GM12892 (cell line): ENCODE results near the gene GYG2.
"Not testable (repeated sequence)": the region's sequence is repeated elsewhere in the genome, so short reads cannot be mapped to it uniquely, and the experiment has no call there.

Source experiments
- DNase-seq: peaks from one replicate; pipeline ENCODE4 v3.0.0; 2011; ENCODE audit not compliant: insufficient read length
- FAIRE-seq: peaks from 2 replicates; lab custom pipeline; 2011; peaks lifted over from hg19 to GRCh38; lab: Jason Lieb, UNC
- POLR2A ChIP-seq: IDR thresholded peaks from 2 replicates; pipeline ENCODE4 v1.6.1; 2011; ENCODE audit warnings: low read depth, low read length, control low read depth
- POLR2AphosphoS5 ChIP-seq: IDR thresholded peaks from 2 replicates; pipeline ENCODE4 v1.6.1; 2011; ENCODE audit warnings: low read depth, low read length, control low read depth
- TAF1 ChIP-seq: IDR thresholded peaks from 2 replicates; pipeline ENCODE4 v1.6.1; 2011; ENCODE audit warnings: low read depth, mild to moderate bottlenecking, control low read depth, low read length, borderline replicate concordance

The GYG2 gene

DNA sequence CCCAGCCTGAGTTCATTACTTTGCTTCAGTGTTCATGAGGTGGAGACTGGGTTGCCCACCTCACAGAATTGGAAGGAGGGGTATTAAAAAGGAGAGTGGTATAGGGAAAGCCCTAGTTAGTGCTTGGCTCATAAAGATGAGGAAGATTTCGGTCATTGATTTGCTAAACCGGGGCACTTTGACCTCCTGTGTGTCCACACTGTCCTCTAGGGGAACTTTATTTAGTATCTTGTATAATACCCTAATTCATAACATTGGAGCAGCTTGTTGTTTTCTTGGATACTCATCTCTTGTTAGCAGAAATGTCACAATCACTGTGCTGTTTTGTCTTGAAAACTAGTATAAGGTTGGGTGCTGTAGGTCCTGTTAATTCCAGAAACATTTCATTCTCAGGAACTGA, 49.8 kb downstream of the GYG2 start:
- no peak for FAIRE-seq
- no peak for DNase-seq
- TF ChIP-seq POLR2AphosphoS5: no peak
- no peak for TF ChIP-seq POLR2A
- TF ChIP-seq TAF1: no peak

DNA sequence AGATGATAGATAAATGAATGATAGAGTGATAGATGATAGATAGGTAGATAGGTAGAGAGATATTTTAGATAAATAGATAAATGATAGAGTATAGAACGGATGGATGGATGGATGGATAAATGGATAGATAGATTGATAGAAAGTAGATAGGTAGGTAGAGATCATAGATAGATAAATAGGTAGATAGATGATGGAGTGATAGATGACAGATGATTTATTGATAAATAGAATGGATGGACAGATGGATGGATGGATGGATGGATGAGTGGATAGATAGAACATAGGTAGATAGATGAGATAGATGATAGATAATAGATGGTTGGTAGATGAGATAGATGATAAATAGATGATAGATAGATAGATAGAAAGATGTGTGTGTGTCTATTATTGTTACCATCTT, 50.9 kb downstream of the GYG2 start:
- DNase-seq (no peak), FAIRE-seq (no peak)
- TF ChIP-seq TAF1 (no peak), POLR2AphosphoS5 (no peak), POLR2A (no peak)

DNA sequence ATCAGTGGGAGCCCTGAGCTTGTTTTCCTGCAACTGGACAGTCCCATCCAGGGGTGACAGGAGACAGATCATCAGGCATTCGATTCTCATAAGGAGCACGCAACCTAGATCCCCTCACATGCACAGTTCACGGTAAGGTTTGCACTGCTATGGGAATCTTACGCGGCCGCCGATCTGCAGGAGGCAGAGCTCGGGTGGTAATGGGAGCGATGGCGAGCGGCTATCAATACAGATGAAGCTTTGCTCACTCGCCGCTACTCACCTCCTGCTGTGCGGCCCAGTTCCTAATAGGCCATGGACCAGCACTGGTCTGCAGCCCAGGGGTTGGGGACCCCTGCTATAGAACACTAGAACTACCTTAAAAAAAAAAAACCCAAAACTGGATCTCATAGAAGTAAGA, 55.0 kb downstream of the GYG2 start:
- no peak for FAIRE-seq
- DNase-seq: no peak
- TF ChIP-seq POLR2AphosphoS5 (no peak), POLR2A (no peak), TAF1 (no peak)

DNA sequence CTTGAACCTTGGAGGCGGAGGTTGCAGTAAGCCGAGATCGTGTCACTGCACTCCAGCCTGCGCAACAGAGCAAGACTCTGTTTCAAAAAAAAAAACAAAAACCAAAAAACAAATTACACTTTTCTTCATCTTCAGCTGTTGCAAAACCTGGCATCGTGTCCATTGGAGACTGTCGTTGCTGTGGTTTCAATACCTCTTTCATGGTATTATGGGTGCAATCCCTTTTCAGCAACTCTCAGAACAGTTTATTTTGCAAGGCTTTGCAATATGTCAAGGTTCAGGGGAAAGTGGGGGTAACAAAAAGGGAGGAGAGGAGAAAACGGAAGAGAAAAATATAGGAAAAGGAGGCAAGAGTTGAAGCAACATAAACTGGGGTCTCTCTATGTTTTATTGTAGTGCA, 59.6 kb downstream of the GYG2 start:
- FAIRE-seq (no peak), DNase-seq (no peak)
- TF ChIP-seq POLR2AphosphoS5: no peak
- no peak for TF ChIP-seq POLR2A
- no peak for TF ChIP-seq TAF1

DNA sequence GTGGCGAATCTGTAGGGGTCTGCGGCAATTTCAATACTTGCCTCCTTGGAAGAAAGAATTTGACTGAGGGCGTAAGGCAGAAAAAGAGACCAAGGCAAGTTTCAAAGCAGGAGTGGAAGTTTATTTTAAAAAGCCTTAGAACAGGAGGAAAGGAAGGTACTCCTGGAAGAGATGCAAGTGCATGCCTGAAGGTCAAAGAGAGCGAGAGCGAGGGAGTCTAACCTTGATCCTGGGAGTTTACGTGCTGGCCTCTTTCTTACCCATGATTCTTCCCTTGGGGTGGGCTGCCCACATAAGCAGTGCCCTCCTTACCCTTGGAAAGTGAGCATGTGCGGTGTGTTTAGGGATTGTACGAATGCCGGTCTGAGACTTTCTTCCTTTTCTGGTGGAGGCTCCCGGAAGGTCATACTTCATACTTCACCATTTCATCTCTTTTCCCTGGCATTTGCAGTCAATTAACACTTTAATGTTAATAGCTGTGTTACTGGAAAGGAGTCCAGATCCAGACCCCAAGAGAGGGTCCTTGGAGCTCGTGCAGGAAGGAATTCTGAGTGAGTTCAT, 60.4 kb downstream of the GYG2 start:
- FAIRE-seq: no peak
- no peak for DNase-seq
- TF ChIP-seq TAF1: no peak
- no peak for TF ChIP-seq POLR2AphosphoS5
- no peak for TF ChIP-seq POLR2A

DNA sequence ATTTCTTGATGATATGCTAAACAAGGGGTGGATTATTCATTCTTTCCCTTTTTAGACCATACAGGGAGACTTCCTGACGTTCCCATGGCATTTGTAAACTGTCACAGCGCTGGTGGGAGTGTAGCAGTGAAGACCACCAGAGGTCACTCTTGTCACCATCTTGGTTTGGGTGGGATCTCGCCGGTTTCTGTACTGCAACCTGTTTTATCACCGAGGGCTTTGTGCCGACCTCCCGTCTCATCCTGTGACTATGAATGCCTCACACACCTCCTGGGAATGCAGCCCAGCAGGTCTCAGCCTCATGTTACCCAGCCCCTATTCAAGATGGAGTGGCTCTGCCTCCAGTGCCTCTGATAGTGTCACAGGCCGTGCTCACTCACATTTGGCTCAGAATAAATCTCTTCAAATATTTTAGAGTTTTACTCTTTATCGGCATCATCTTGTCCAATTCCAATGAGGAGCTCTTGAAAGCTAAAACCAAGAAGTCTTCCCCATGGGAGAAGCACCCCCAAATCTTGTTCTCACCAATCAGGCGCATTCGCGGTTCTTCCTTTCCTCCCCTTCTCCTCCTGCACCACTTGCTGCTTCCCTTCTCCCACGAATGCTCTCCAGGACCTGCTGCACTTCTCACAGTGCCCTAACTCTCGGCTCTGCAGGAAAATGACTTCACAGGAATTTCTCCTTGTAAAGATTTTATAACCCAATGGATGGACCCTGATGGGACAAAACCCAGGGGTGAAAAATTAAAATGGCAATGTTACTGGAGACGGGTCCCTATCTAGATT, 61.2 kb downstream of the GYG2 start:
- FAIRE-seq: not testable (repeated sequence)

DNA sequence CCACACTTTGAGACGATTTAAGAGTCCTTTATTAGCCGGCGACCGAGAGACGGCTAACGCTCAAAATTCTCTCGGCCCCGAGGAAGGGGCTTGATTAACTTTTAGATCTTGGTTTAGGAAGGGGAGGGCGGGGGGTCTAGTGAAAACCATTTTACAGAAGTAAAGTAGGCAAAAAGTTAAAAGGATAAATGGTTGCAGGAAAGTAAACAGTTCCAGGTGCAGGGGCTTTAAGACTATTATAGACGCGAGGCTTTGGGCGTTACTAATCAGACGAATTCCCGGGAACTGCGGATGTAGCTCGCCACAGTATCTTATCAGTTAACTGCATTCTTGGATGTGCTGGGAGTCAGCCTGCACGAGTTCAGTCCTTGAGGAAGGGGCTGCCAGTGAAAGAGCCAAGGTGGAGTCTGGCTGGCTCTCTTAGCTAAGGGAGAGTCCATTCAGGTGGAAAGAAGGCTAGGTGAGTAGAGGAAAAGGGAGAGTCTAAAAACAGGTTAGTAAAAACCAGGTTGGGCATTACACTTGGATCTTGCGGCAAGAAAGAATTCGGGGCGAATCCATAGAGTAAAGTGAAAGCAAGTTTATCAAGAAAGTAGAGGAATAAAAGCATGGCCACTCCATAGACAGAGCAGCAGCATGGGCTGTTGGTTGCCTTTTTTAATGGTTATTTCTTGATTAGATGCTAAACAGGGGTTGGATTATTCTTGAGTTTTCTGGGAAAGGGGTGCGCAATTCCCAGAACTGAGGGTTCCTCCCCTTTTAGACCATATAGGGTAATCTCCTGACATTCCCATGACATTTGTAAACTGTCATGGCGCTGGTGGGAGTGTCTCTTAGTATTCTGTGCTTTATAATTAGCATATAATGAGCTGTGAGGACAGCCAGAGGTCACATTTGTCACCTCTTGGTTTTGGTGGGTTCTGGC, 62.1 kb downstream of the GYG2 start:
- FAIRE-seq, DNase-seq: not testable (repeated sequence)

More for the DNA sequence above, 61.2 kb downstream of the GYG2 start:
- not testable (repeated sequence) for DNase-seq

DNA sequence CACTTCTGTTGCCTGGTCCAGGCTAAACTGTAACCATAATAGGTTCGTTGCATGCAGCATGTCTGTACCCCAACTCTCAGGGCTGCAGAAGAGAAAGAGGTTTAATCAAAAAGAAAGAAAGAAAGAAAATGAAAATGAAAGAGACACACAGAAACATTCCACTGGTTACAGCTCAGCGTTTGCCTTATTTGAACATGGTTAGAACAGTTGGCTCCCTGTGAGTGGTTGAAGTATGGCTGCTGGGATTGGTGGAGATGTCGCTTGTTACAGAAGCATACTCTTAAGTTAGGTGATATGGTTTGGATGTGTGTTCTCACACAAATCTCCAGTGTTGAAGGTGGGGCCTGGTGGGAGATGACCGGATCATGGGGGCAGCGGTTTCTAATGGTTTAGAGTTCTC, 64.1 kb downstream of the GYG2 start:
- FAIRE-seq: no peak
- TF ChIP-seq POLR2A (no peak), TAF1 (no peak), POLR2AphosphoS5 (no peak)
- no peak for DNase-seq

DNA sequence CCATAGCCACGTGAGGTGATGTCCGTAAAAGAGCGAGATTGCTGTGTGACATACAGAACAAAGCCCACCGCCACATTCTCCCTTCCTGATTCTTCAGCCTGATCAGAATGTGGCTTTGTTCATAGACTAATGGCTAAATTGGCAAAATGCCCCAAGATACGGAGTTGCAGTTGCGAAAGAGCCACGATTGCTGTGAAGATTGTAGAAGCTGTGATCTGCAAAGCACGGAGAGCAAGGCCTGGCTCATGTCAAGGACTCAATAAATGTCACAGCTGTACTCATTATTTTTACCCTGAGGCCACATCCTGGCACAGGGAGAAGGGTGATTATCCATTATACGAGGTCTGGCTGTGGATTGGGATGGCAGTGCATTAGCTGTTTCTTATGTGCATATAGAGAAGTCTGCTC, 66.2 kb downstream of the GYG2 start:
- FAIRE-seq (no peak), DNase-seq (no peak)
- TF ChIP-seq POLR2AphosphoS5 (no peak), POLR2A (no peak), TAF1 (no peak)

DNA sequence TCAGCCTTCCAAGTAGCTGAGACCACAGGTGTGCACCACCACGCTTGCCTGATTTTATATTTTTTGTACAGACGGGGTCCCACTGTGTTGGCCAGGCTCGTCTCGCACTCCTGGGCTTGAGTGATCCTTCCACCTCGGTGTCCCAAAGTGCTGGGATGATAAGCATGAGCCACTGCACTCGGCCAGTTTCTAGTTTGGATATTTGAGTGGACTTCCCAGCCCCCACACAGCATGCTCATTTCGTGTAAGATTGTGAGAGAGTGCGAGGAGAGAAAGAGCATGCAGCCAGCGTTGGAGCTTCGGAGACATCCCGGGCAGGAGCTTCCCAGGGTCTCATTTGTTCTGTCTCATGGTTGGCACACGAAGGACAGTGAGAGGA, 68.6 kb downstream of the GYG2 start:
- no peak for TF ChIP-seq POLR2A
- TF ChIP-seq POLR2AphosphoS5: no peak
- no peak for TF ChIP-seq TAF1
- DNase-seq (no peak), FAIRE-seq (no peak)

DNA sequence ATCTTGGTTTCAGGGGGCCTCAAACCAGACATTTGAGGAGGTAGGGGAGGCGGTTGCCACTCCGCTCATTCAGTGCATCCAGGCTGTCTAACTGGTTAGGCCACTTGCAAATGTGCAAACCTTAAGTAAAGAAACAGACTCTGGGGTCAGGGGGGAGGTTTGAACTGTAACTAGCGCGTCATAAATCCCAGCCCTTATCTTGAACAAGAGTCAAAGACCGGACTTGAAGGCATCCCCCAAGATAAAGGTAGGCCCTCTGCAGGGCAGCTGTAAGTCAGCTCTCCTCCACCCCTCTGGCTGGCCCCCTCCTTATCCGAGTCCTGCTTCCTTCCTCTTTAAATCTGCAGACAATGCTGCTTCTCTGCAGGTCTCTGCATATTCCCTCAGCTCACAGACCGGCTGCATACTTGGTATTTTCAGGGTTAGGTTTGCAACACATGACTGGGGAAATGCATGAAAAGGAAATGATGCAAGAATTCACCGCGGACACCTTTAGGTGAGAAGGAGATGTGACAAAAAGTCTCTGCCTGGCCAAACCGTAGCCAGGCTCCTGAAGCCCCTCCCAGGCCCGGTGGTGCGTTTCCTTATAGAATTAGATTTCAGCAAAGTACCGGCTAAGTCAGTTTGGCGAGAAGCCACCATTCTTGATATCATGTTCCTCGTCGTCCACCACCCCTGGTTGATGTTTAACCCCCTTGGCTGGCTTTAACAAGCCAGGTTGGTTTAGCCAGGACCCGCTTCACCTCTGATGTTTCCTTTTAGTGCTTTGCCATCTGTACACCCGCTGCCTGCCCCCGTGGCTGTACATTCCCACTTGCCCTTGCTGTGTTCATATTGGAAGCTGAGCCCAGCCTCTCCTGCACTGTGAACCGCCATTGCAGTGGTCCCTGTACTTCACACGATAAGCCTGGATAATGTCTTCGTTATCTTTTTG, 69.2 kb downstream of the GYG2 start:
- not testable (repeated sequence) for DNase-seq, FAIRE-seq
